Suprapubic skin (tissue), 4 donors: Measurements from ENCODE around the gene MATCAP1. TPM values are rescaled to one million over a fixed set of nuclear protein-coding genes. Genes with fewer than 3 reads are reported as not detected.

ENCODE experiments used
- DNase-seq, 2 donors: peaks; one replicate each; pipeline ENCODE4 v3.0.0-alpha.2; 2019; ENCODE audit warnings: low spot score in 2 of 2
- H3K27ac ChIP-seq: fragments of 200-600 bp; sonication (generic); one replicate; pipeline ENCODE4 v1.5.1; 2019
- H3K27me3 ChIP-seq: fragments of 200-600 bp; sonication (generic); one replicate; pipeline ENCODE4 v1.5.1; 2019
- H3K36me3 ChIP-seq: fragments of 200-600 bp; sonication (generic); one replicate; pipeline ENCODE4 v1.5.1; 2019
- H3K4me1 ChIP-seq: fragments of 200-600 bp; sonication (generic); one replicate; pipeline ENCODE4 v1.5.1; 2019
- H3K4me3 ChIP-seq: fragments of 200-600 bp; sonication (generic); one replicate; pipeline ENCODE4 v1.5.1; 2019; ENCODE audit warnings: mild to moderate bottlenecking
- H3K9me3 ChIP-seq: fragments of 200-600 bp; sonication (generic); one replicate; pipeline ENCODE4 v1.5.1; 2019
- EP300 ChIP-seq: sonication (generic); formaldehyde crosslinking; IDR thresholded peaks from one replicate; pipeline ENCODE4 v1.6.1; 2017; ENCODE audit warnings: antibody characterized with exemption
- POLR2A ChIP-seq, 2 donors: fragments of 450-650 bp; IDR thresholded peaks; one replicate each; pipeline ENCODE4 v1.6.1; 2017; ENCODE audit warnings: antibody characterized with exemption in 2 of 2, mild to moderate bottlenecking in 2 of 2, moderate library complexity in 2 of 2
- POLR2AphosphoS5 ChIP-seq, 3 donors: sonication (generic); formaldehyde crosslinking; IDR thresholded peaks; one replicate each; pipeline ENCODE4 v1.6.1; 2017; ENCODE audit warnings: antibody characterized with exemption in 3 of 3
- WGBS: methylation state at CpG from one replicate; pipeline ENCODE4 v1.1.5; 2018; 5-methylcytosine and 5-hydroxymethylcytosine counted together
- total RNA-seq, 4 donors: library from RNA; depleted of rRNA; stranded (reverse); fragments of >200 nt; gene quantifications; one replicate each; pipeline ENCODE4 v1.1.0, GENCODE V29; 2016
- TF ChIP-seq, protein P1 (sequence below), 2 donors: fragments of 200-600 bp in 1 of 2; fragments of 450-650 bp in 1 of 2; sonication (generic) in 1 of 2; IDR thresholded peaks; one replicate each; pipeline ENCODE4 v1.5.1; 2016 to 2019; ENCODE audit warnings: antibody characterized with exemption in 2 of 2, mild to moderate bottlenecking in 1 of 2, moderate library complexity in 1 of 2

The MATCAP1 gene
- total RNA-seq, 4 donors from 2014 or later, result 14.2 to 30.0 (median 17.3) TPM

DNA sequence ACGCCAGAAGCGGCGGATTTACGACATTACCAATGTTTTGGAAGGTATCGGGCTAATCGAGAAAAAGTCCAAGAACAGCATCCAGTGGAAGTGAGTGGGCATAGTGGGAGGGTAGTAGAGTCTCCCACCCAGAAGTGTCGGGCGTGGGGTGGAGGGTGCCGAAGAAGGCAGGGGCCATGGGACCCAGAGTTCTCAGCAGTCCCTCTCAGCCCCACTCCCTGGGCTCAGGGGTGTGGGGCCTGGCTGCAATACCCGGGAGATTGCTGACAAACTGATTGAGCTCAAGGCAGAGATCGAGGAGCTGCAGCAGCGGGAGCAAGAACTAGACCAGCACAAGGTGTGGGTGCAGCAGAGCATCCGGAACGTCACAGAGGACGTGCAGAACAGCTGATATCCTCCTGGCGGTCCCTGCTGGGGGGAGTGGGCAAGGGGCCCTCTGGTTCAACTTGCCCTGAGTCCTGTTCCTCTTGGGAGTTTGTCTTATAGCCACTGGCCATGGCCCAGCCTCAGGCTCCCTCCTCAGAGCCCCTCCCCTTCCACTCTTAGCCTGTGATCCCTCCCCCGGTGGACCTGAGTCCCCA, 9.1 kb upstream of the MATCAP1 start:
- no peak for DNase-seq
- Histone ChIP-seq H3K27ac (peak overlapping the region; percentile 55), H3K27me3 (no peaks in the 10 kb centered on the region), H3K4me1 (peaks cover 36% of the 10 kb centered on the region), H3K4me3 (peak overlapping the region; percentile 83), H3K36me3 (peaks cover 41% of the 10 kb centered on the region), H3K9me3 (no peaks in the 10 kb centered on the region)
- WGBS, result 25% methylated on average over 17 of the region's 17 CpGs
- TF ChIP-seq EP300, result no peak
- TF ChIP-seq POLR2A (IDR thresholded peaks at IDR 0.05), result no peak
- TF ChIP-seq, protein P1, sequence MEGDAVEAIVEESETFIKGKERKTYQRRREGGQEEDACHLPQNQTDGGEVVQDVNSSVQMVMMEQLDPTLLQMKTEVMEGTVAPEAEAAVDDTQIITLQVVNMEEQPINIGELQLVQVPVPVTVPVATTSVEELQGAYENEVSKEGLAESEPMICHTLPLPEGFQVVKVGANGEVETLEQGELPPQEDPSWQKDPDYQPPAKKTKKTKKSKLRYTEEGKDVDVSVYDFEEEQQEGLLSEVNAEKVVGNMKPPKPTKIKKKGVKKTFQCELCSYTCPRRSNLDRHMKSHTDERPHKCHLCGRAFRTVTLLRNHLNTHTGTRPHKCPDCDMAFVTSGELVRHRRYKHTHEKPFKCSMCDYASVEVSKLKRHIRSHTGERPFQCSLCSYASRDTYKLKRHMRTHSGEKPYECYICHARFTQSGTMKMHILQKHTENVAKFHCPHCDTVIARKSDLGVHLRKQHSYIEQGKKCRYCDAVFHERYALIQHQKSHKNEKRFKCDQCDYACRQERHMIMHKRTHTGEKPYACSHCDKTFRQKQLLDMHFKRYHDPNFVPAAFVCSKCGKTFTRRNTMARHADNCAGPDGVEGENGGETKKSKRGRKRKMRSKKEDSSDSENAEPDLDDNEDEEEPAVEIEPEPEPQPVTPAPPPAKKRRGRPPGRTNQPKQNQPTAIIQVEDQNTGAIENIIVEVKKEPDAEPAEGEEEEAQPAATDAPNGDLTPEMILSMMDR (IDR thresholded peaks at IDR 0.05), result no peak
- no peak for TF ChIP-seq POLR2AphosphoS5 (IDR thresholded peaks at IDR 0.05)

DNA sequence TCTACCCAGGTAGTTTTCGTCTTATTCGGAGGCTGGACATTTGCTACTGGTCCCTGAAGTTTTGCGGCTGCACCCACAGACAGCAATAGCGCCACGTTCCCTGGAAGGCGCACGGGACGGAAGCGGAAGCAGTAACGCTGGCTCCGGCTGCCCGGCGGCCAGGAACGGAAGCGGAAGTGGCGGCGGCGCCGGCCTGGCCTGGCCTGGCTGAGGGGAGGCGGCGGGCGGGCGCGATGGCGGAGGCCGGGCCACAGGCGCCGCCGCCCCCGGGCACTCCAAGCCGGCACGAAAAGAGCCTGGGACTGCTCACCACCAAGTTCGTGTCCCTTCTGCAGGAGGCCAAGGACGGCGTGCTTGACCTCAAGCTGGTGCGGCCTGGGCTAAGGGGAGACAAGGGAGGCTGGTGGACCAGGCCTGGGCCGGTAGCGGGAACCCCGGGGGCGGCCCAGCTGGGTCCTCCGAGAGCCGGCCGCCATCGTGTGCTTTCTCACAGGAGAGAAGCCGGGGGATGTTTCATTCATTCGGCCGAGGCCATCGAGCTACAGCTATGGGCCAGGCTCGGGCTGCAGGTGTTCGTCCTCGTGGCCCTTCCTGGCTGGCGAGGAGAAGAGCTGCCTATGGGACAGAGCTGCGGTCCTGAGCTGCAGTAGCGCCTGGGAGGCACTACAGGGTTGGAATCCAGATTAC, 8.4 kb upstream of the MATCAP1 start, which contains the start of gene E2F4:
TSS of gene E2F4 (plus strand) at position 161 of the 687 bp plus-strand sequence. CDS start at position 234, 73 bp downstream.
- WGBS, result 0% methylated on average over 11 of the region's 54 CpGs
- Histone ChIP-seq H3K4me3 (peak within 1 kb of the TSS; percentile 83), H3K36me3 (peaks cover 34% of the 10 kb centered on the region), H3K27ac (peak within 1 kb of the TSS; percentile 55), H3K9me3 (no peaks in the 10 kb centered on the region), H3K27me3 (no peaks in the 10 kb centered on the region), H3K4me1 (peaks cover 29% of the 10 kb centered on the region)
- TF ChIP-seq POLR2AphosphoS5 (IDR thresholded peaks at IDR 0.05) (peak in 2 of 3 donors; percentile 56 to 75), EP300 (no peak), POLR2A (IDR thresholded peaks at IDR 0.05) (peak in 1 of 2 donors; percentile 72)
- TF ChIP-seq, protein P1 (IDR thresholded peaks at IDR 0.05), result no peak
- DNase-seq, result peak; percentile 93 to 95

GRCh38 chr16:67191411-67191994, 7.7 kb upstream of the MATCAP1 start:
- H3K9me3 ChIP-seq, result no peaks in the 10 kb centered on the region
- 26% methylated on average over 9 of the region's 9 CpGs for WGBS
- TF ChIP-seq POLR2A (IDR thresholded peaks at IDR 0.05) (no peak), POLR2AphosphoS5 (IDR thresholded peaks at IDR 0.05) (no peak), EP300 (no peak)
- TF ChIP-seq, protein P1 (IDR thresholded peaks at IDR 0.05), result no peak
- H3K27me3 ChIP-seq, result no peaks in the 10 kb centered on the region
- peaks cover 29% of the 10 kb centered on the region for H3K4me1 ChIP-seq
- DNase-seq, result no peak
- peaks cover 27% of the 10 kb centered on the region for H3K36me3 ChIP-seq
- H3K4me3 ChIP-seq, result peak overlapping the region; percentile 83
- H3K27ac ChIP-seq, result no peak overlapping the region

GRCh38 chr16:67190448-67191399, 7.0 kb upstream of the MATCAP1 start:
- WGBS, result 78% methylated on average over 13 of the region's 13 CpGs
- Histone ChIP-seq H3K4me3 (no peak overlapping the region), H3K9me3 (no peaks in the 10 kb centered on the region), H3K36me3 (peaks cover 19% of the 10 kb centered on the region), H3K4me1 (peaks cover 30% of the 10 kb centered on the region), H3K27me3 (no peaks in the 10 kb centered on the region), H3K27ac (no peak overlapping the region)
- no peak for TF ChIP-seq POLR2AphosphoS5 (IDR thresholded peaks at IDR 0.05)
- no peak for TF ChIP-seq POLR2A (IDR thresholded peaks at IDR 0.05)
- TF ChIP-seq EP300, result no peak
- TF ChIP-seq, protein P1 (IDR thresholded peaks at IDR 0.05), result no peak
- DNase-seq, result no peak
